Mesothelial cell of epicardium (in vitro differentiated cells): ENCODE data around the gene PIGU. TPM values are rescaled to one million over a fixed set of nuclear protein-coding genes. Genes with fewer than 3 reads are reported as not detected.
"Not testable (repeated sequence)": the region's sequence is repeated elsewhere in the genome, so short reads cannot be mapped to it uniquely, and the experiment has no call there.

Experiments used
- DNase-seq, 2 experiments: peaks; one replicate each; pipeline ENCODE4 v3.0.0; 2021; ENCODE audit warnings: low spot score in 2 of 2; ENCODE audit not compliant: unreplicated experiment in 2 of 2
- H3K27ac Mint-ChIP-seq: 2 replicates; pipeline ENCODE4 v1.8.0; 2021; ENCODE audit warnings: mixed read lengths
- H3K27me3 Mint-ChIP-seq: 2 replicates; pipeline ENCODE4 v1.8.0; 2021; ENCODE audit warnings: low read depth, mixed read lengths
- H3K36me3 Mint-ChIP-seq: 2 replicates; pipeline ENCODE4 v1.8.0; 2021; ENCODE audit warnings: mixed read lengths
- H3K4me1 Mint-ChIP-seq: 2 replicates; pipeline ENCODE4 v1.8.0; 2021; ENCODE audit warnings: mixed read lengths
- H3K4me3 Mint-ChIP-seq: 2 replicates; pipeline ENCODE4 v1.8.0; 2021; ENCODE audit warnings: mild to moderate bottlenecking, moderate library complexity, mixed read lengths
- H3K9me3 Mint-ChIP-seq: 2 replicates; pipeline ENCODE4 v1.8.0; 2021; ENCODE audit warnings: mixed read lengths
- CTCF ChIP-seq: fragments of 200-600 bp; sonication (generic); IDR thresholded peaks from one replicate; pipeline ENCODE4 v1.5.0; 2021; ENCODE audit warnings: antibody characterized with exemption; ENCODE audit not compliant: unreplicated experiment
- total RNA-seq: library from RNA; stranded (reverse); gene quantifications from 3 replicates; pipeline ENCODE4 v1.2.1, GENCODE V29; 2021

PIGU gene
- total RNA-seq, 1 donor from 2014 or later: 32.6 TPM

GRCh38 chr20:34716921-34717229, 40.0 kb upstream of the PIGU start:
- Mint-ChIP-seq H3K9me3 (no peaks in the 10 kb centered on the region), H3K27ac (no peak overlapping the region), H3K27me3 (peaks cover under 1% of the 10 kb centered on the region), H3K4me3 (no peak overlapping the region), H3K4me1 (peaks cover 8% of the 10 kb centered on the region), H3K36me3 (peaks cover 24% of the 10 kb centered on the region)
- no peak for TF ChIP-seq CTCF
- no peak for DNase-seq

- H3K36me3 Mint-ChIP-seq: peaks cover 22% of the 10 kb centered on the region
- H3K27ac Mint-ChIP-seq: no peak overlapping the region
- H3K9me3 Mint-ChIP-seq: no peaks in the 10 kb centered on the region
- H3K4me1 Mint-ChIP-seq: peaks cover 12% of the 10 kb centered on the region
- TF ChIP-seq CTCF: no peak
- no peak overlapping the region for H3K4me3 Mint-ChIP-seq
- no peak for DNase-seq
- H3K27me3 Mint-ChIP-seq: peaks cover 10% of the 10 kb centered on the region
Observed at GRCh38 chr20:34715384-34715783, 38.5 kb upstream of the PIGU start.

GRCh38 chr20:34713944-34714515, 37.1 kb upstream of the PIGU start:
- H3K4me1 Mint-ChIP-seq: peaks cover 15% of the 10 kb centered on the region
- H3K36me3 Mint-ChIP-seq: peaks cover 19% of the 10 kb centered on the region
- DNase-seq, H3K9me3 Mint-ChIP-seq, H3K4me3 Mint-ChIP-seq, H3K27ac Mint-ChIP-seq: not testable (repeated sequence)
- H3K27me3 Mint-ChIP-seq: peaks cover 13% of the 10 kb centered on the region

GRCh38 chr20:34713194-34713943, 36.5 kb upstream of the PIGU start:
- Mint-ChIP-seq H3K4me3 (no peak overlapping the region), H3K27ac (peak overlapping the region; percentile 82)
- DNase-seq: no peak

GRCh38 chr20:34712525-34713192, 35.8 kb upstream of the PIGU start:
- Mint-ChIP-seq H3K9me3 (no peaks in the 10 kb centered on the region), H3K27ac (peak overlapping the region; percentile 82), H3K36me3 (peaks cover 17% of the 10 kb centered on the region), H3K4me1 (peaks cover 18% of the 10 kb centered on the region), H3K4me3 (no peak overlapping the region), H3K27me3 (peaks cover 14% of the 10 kb centered on the region)
- DNase-seq: no peak
- TF ChIP-seq CTCF: no peak

More at GRCh38 chr20:34713194-34713943, 36.5 kb upstream of the PIGU start:
- Mint-ChIP-seq H3K9me3 (no peaks in the 10 kb centered on the region), H3K4me1 (peaks cover 18% of the 10 kb centered on the region), H3K36me3 (peaks cover 19% of the 10 kb centered on the region), H3K27me3 (peaks cover 14% of the 10 kb centered on the region)
- TF ChIP-seq CTCF: no peak

- Mint-ChIP-seq H3K4me1 (peaks cover 18% of the 10 kb centered on the region), H3K27me3 (peaks cover 14% of the 10 kb centered on the region), H3K27ac (no peak overlapping the region), H3K4me3 (no peak overlapping the region), H3K9me3 (no peaks in the 10 kb centered on the region), H3K36me3 (peaks cover 13% of the 10 kb centered on the region)
- TF ChIP-seq CTCF: no peak
- DNase-seq: no peak
Observed at GRCh38 chr20:34711813-34712430, 35.0 kb upstream of the PIGU start.
